OCI-LY3 (cell line): ENCODE measurements around the gene MACC1.

Experiments used
- CTCF ChIP-seq: fragments of 200-600, 300-600 bp; sonication (generic); IDR thresholded peaks from 2 replicates; pipeline ENCODE4 v1.5.1; 2014; ENCODE audit warnings: antibody characterized with exemption, low read length, low read depth
- EZH2phosphoT487 ChIP-seq: fragments of 200-600 bp; shearing (Covaris generic); IDR thresholded peaks from 2 replicates; pipeline ENCODE4 v1.6.1; 2018; ENCODE audit warnings: antibody characterized with exemption, mixed run types, low read depth

DNA sequence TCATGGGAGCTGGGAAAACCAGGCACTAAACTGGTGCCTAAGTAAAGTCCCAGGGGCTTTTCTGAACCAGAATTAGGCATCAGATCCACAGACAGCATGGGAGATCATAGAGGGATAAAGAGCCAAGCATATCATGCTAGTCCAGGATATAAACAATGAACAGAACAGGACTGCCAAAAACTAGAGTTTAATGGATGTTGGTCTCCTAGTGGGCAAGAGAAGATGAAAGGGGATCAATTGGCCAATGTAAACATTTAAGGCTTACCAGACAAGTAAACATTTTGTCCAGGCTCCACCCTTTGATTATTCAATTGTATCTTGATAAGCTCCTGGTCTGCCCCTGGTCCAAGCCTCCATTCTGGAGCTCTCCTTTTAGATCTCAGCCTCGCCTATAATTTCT, 18.9 kb downstream of the MACC1 start:
- TF ChIP-seq CTCF (no peak), EZH2phosphoT487 (no peak)
